Ascending aorta (tissue), 2 donors: ENCODE data around the gene PIEZO2. TPM values are rescaled to one million over a fixed set of nuclear protein-coding genes. Genes with fewer than 3 reads are reported as not detected.

Experiments used
- DNase-seq, 2 donors: peaks; one replicate each; pipeline ENCODE4 v3.0.0-alpha.2; 2019; ENCODE audit warnings: low spot score in 2 of 2
- H3K27ac ChIP-seq, 2 donors: fragments of 200-600 bp; sonication (generic); one replicate each; pipeline ENCODE4 v1.5.1; 2016 to 2017; ENCODE audit warnings: mild to moderate bottlenecking in 1 of 2
- H3K27me3 ChIP-seq: fragments of 200-600 bp; sonication (generic); one replicate; pipeline ENCODE4 v1.5.1; 2017
- H3K36me3 ChIP-seq, 2 donors: fragments of 200-600 bp; sonication (generic); one replicate each; pipeline ENCODE4 v1.5.1; 2016
- H3K4me1 ChIP-seq, 2 donors: fragments of 200-600 bp; sonication (generic); one replicate each; pipeline ENCODE4 v1.5.1; 2016 to 2017; ENCODE audit warnings: mild to moderate bottlenecking in 1 of 2
- H3K4me3 ChIP-seq, 2 donors: fragments of 200-600 bp; sonication (generic); one replicate each; pipeline ENCODE4 v1.5.1; 2016 to 2017; ENCODE audit warnings: mild to moderate bottlenecking in 1 of 2
- H3K9me3 ChIP-seq, 2 donors: fragments of 200-600 bp; sonication (generic); one replicate each; pipeline ENCODE4 v1.5.1; 2016
- intact Hi-C: fragments of 100-400 bp; cut with DNase I; formaldehyde crosslinking; loops from one replicate; pipeline ENCODE4 v1.15.1; 2023
- total RNA-seq: library from RNA; depleted of rRNA; stranded (reverse); fragments of >200 nt; gene quantifications from one replicate; pipeline ENCODE4 v1.1.0, GENCODE V29; 2016
- TF ChIP-seq, protein P1 (sequence below), 3 experiments: fragments of 200-600 bp in 2 of 3; fragments of 450-650 bp in 1 of 3; sonication (generic) in 2 of 3; IDR thresholded peaks; one replicate each; pipeline ENCODE4 v1.5.1; 2016 to 2019; ENCODE audit warnings: antibody characterized with exemption in 3 of 3, mild to moderate bottlenecking in 1 of 3, moderate library complexity in 1 of 3

The PIEZO2 gene
- total RNA-seq, 1 donor from 2014 or later, result 3.1 TPM

DNA sequence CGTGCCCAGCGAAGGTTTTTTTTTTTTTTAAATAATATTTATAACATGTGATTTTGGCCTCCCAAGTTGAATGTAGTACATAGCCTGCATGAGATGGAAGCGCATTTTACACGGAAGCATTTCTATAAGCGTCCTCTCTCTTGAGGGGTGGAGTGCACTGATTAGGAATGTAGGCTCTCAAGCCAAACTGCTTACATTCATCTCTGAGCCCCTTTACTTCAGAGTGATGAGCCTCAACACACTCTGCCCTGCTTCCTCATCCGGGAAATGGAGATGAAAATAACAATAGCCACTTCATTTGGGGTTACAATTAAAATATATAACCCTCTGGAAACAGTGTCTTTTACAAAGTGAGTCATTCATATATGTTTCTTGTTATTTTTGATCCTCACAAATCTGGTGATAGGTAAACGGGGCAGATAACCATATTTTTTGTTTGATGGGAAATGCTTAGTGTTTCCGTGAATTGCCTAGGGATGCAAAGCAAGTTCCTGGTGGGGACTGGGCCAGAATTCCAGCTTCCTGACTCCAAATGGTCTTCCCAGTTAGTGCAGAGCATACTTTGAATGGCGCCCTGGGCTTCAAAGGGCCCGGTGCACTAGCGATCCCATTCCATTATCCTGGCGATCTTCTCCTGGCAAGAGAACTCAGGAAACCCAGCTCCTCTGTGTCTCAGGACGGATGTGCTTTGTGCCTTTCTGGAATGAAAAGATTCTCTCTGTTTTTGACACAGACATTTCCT is 124.3 kb downstream of the PIEZO2 start:
- H3K9me3 ChIP-seq, result no peaks in the 10 kb centered on the region
- no peaks in the 10 kb centered on the region for H3K27me3 ChIP-seq
- no peak for DNase-seq
- H3K27ac ChIP-seq, result no peak overlapping the region
- H3K4me1 ChIP-seq, result no peaks in the 10 kb centered on the region
- TF ChIP-seq, protein P1, sequence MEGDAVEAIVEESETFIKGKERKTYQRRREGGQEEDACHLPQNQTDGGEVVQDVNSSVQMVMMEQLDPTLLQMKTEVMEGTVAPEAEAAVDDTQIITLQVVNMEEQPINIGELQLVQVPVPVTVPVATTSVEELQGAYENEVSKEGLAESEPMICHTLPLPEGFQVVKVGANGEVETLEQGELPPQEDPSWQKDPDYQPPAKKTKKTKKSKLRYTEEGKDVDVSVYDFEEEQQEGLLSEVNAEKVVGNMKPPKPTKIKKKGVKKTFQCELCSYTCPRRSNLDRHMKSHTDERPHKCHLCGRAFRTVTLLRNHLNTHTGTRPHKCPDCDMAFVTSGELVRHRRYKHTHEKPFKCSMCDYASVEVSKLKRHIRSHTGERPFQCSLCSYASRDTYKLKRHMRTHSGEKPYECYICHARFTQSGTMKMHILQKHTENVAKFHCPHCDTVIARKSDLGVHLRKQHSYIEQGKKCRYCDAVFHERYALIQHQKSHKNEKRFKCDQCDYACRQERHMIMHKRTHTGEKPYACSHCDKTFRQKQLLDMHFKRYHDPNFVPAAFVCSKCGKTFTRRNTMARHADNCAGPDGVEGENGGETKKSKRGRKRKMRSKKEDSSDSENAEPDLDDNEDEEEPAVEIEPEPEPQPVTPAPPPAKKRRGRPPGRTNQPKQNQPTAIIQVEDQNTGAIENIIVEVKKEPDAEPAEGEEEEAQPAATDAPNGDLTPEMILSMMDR (IDR thresholded peaks at IDR 0.05), result no peak
- H3K4me3 ChIP-seq, result no peak overlapping the region
- intact Hi-C loops, result no loop called here
- no peaks in the 10 kb centered on the region for H3K36me3 ChIP-seq

DNA sequence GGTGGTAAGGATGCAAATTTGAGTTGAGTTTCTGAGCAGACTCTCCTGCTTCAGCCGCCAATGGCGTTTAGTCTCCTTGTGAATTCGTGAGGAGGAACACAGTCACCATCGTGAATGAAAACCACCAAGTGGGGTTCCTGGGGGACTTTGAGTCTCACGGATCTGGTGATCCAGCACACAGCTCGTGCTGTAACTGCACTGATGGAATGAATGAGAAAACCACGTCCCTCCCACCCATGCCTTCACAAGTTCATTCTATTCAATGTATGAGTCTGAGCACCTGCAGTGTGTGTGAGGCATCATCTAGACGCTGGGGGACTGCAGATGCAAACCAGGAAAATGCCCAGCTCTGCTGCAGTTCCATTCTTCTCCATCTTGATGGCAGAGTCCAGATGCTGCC is 127.9 kb downstream of the PIEZO2 start:
- intact Hi-C loops, result no loop called here
- Histone ChIP-seq H3K9me3 (no peaks in the 10 kb centered on the region), H3K27me3 (no peaks in the 10 kb centered on the region), H3K4me3 (no peak overlapping the region), H3K4me1 (no peaks in the 10 kb centered on the region), H3K27ac (no peak overlapping the region), H3K36me3 (no peaks in the 10 kb centered on the region)
- no peak for DNase-seq
- TF ChIP-seq, protein P1 (IDR thresholded peaks at IDR 0.05), result no peak

DNA sequence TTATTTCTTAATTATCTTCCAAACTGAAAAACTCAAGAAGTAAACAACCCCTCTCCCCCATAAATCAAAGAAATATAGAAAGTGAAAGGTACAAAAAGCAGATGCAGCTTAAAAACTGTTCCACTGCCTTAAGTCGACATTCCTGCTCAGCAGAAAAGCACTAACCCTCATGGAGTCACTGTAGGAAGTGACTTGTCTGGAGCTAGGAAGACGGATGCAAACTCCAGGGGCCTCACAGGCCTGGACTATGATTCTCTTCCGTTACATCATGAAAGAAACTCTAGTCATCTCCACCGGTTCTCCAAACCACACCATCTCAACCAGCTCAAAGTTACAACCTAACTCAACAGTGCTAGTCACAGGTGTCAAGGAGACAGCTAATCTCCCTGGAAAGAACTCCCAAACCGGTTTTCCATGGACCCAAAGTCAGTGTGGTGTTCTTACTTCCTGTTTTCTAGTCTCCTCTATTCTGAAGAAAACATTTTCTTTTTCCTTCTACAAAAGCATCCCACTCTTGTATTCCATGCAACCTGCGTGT is 128.4 kb downstream of the PIEZO2 start:
- Histone ChIP-seq H3K4me1 (no peaks in the 10 kb centered on the region), H3K4me3 (no peak overlapping the region), H3K27me3 (no peaks in the 10 kb centered on the region), H3K27ac (no peak overlapping the region), H3K36me3 (no peaks in the 10 kb centered on the region), H3K9me3 (no peaks in the 10 kb centered on the region)
- no peak for DNase-seq
- intact Hi-C loops, result no loop called here
- TF ChIP-seq, protein P1 (IDR thresholded peaks at IDR 0.05), result no peak

DNA sequence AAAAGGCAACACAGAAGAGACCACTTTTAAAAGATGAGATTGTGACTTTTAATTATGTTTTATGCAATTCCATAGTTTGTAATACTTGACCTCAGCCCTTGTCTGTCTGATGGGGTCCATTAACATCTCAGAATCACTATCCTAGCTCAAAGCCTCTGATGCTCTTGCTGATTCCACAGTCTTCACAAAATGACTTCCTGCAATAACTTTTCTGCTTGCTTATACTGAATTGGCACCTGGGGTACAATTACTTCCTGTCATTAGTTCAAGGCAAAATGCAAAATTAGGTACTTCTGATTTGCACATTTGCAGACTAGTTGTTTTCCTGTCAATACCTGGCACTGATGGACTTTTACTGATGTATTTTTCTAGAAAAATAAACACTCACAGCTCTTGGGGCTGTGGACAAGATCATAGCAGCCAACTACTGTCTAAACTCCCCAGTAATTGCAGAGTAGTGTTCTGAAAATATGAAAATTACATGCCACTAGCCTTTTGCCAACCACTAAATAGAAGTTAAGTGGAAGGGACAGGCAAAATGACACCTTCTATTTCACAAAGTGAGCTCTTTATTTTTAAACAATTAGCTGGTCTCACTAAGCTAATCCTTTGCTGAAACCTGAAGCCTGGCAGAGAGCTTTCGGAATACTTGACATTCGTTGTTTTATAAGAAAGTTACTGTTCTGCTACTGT is 129.1 kb downstream of the PIEZO2 start:
- Histone ChIP-seq H3K9me3 (no peaks in the 10 kb centered on the region), H3K4me1 (no peaks in the 10 kb centered on the region), H3K36me3 (no peaks in the 10 kb centered on the region), H3K4me3 (no peak overlapping the region), H3K27me3 (no peaks in the 10 kb centered on the region), H3K27ac (no peak overlapping the region)
- TF ChIP-seq, protein P1 (IDR thresholded peaks at IDR 0.05), result no peak
- no peak for DNase-seq
- intact Hi-C loops, result no loop called here

DNA sequence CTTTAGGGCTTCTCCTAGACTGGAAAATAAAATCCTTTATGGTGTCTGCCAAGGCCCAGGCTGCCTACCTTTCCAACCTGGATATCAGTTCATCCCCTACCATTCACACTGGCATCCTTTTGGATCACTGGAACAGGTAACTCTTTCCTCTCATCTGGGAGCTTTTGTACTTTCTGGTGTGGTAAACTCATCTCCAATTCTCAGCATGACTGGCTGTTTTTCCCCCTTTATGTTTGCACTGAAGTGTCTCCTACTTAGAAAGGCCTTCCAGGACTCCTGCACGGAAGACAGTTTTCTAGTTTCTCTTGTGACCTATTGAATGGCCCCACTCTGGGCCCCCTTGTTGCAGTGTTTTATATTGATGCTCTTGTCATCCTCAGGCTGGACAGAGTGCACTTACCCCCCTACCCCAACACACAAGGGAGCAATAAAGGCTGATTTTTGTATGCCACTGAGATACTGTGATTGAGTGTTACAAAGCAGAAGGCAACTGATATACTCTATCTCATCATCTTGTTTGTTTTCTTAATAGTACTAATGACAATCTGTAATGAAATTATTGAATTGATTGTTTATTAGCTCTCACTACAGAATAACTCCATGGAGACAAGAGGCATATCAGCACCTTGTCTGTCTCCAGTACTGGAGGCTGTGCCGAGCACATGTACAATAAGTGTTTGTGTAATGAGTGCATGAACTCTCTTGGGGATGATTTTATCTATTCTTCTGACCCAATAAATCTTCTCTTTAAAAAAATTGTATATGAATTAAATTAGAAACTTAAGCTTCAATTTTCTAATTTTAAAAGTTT is 129.9 kb downstream of the PIEZO2 start:
- TF ChIP-seq, protein P1 (IDR thresholded peaks at IDR 0.05), result no peak
- Histone ChIP-seq H3K4me1 (no peaks in the 10 kb centered on the region), H3K9me3 (no peaks in the 10 kb centered on the region), H3K27me3 (no peaks in the 10 kb centered on the region), H3K4me3 (no peak overlapping the region), H3K27ac (no peak overlapping the region), H3K36me3 (no peaks in the 10 kb centered on the region)
- DNase-seq, result no peak
- intact Hi-C loops, result no loop called here
